ENCODE measurements around the gene CDK10.

GRCh38 chr16:89641458-89642119 lies 44.9 kb upstream of the CDK10 start:
- TF ChIP-seq EZH2 (IDR thresholded peaks at IDR 0.05; ENCODE audit: borderline replicate concordance, low read length) (no peak), CTCF (conservative IDR thresholded peaks at IDR 0.05 in 1 of 2, IDR thresholded peaks at IDR 0.05 in 1 of 2; ENCODE audit: extremely low read depth in 1 of 2, insufficient read depth in 1 of 2, low read depth in 1 of 2, low read length in 2 of 2) (no peak)

All from mammary epithelial cell (primary cell).